HG03565 (cell line): Measurements from ENCODE around the gene F11.
"Not testable (repeated sequence)": the region's sequence is repeated elsewhere in the genome, so short reads cannot be mapped to it uniquely, and the experiment has no call there.

Experiments used
- ATAC-seq: cut with Tn5 transposase; IDR thresholded peaks from one replicate; pipeline ENCODE4 v1.9.1; 2021; ENCODE audit warnings: mild to moderate bottlenecking, moderate library complexity; ENCODE audit not compliant: unreplicated experiment

The F11 gene

DNA sequence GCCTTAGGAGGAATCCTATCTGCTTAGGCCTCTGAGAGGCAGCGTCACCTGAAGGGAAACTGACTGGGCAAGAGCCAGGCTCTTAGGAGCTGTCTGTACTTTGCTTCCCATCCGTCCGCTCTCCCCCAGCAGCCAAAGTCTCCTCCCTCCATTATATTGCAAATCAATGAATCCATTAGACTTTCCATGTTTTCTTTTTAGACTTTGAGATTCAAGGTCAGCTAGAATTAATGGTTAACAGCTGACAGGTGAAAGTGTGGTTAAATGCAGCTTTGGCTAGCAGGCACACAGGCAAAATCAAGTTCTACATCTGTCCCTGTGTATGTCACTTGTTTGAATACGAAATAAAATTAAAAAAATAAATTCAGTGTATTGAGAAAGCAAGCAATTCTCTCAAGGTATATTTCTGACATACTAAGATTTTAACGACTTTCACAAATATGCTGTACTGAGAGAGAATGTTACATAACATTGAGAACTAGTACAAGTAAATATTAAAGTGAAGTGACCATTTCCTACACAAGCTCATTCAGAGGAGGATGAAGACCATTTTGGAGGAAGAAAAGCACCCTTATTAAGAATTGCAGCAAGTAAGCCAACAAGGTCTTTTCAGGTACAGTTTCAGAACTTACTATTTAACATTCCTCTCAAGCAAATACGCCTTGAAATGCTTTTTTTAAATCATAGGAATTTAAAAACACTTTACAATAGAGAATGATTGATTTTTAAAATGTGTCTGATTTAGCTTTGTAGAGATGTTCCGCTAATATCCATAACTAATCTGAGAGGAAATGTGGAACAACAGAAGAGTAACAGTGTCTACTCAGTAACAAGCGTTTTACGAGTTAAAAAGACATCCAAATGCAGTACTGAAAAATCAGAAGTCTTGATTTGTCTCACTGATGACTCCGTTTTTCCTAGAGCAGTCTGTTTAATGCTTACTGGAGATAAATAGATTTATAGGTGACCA lies at the start of gene F11:
Gene F11 (plus strand): TSS at position 507 of the 970 bp plus-strand sequence. CDS start 948 bp downstream, outside the sequence.
- ATAC-seq, result no peak

DNA sequence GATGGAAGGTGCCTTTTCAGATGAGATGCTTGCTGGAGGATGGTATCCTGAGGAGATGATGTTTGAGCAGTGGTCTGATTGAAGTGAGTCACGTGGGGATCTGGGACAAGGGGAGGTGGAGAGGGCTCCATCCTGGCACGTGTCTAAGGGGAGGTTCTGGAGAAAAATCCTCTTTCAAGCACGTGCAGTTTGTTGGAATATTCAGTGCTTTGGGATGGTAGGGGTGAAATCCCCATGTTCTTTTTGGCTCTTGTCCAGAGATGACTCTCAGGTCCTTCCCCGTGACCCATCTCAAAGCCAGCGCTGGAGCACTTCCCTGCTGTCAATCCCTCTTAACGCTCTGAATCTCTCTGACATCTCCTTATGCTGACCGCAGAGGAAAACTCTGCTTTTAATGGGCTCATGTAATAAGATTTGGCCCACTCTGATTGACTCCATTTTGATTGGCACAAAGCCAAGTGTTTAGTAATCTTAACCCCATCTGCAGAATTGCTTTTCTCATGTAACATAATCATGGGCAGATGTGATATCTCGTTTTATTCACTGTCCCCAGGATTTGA lies 49.4 kb upstream of the F11 start:
- no peak for ATAC-seq

DNA sequence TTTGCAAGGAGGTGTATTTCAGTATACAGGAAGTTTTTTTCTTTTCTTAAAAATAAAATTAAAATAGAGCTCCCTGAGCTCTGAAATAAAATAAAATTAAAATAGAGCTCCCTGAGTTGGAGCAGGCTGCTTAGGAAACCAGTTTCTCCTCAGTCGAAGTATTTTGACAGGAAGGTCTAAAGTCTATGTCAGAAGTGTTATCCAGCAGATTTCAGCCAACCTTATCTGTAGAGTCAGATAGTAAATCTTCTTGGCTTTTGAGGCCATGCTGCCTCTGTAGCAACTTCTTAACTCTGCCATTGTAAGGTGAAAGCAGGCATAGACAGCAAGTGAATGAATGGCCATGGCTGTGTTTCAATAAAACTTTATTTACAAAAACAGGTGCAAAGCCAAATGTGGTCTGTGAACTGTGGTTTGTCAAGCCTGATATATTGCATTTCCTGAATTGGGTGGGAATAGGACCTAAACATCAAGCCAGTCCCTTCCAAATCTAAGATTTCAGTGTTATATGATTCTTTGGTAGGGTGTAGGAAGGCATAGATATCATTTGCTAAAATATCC lies 48.2 kb upstream of the F11 start:
- no peak for ATAC-seq

DNA sequence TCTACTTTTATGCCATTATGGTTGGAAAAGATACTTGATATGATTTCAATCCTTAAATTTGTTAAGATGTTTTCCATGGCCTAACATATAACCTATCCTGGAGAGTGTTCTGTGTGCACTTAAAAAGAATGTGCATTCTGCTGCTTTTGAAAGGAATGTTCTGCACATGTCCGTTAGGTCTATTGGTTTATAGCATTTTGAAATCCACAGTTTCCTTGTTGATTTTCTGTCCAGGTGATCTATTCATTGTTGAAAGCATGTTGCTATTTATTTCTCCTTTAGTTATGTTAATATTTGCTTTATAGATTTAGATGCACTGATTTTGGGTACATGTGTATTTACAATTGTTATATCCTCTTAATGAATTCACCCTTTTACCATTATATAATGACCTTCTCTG lies 44.4 kb upstream of the F11 start:
- ATAC-seq, result no peak

DNA sequence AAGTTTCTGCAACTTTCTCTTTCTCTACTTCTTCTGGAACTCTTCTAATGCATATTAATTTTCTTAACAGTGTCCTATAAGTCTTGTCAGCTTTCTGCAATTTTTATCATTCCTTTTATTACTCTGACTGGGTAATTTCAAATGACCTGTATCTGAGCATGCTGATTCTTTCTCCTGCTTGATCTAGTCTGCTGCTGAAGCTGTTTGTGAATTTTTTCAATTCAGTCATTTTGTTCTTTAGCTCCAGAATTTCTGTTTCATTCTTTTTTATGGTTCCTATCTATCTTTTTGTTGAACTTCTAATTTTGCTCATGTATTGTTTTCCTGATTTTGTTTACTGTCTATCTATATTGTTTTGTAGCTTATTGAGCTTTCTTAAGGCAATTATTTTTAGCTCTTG lies 40.1 kb upstream of the F11 start:
- no peak for ATAC-seq

DNA sequence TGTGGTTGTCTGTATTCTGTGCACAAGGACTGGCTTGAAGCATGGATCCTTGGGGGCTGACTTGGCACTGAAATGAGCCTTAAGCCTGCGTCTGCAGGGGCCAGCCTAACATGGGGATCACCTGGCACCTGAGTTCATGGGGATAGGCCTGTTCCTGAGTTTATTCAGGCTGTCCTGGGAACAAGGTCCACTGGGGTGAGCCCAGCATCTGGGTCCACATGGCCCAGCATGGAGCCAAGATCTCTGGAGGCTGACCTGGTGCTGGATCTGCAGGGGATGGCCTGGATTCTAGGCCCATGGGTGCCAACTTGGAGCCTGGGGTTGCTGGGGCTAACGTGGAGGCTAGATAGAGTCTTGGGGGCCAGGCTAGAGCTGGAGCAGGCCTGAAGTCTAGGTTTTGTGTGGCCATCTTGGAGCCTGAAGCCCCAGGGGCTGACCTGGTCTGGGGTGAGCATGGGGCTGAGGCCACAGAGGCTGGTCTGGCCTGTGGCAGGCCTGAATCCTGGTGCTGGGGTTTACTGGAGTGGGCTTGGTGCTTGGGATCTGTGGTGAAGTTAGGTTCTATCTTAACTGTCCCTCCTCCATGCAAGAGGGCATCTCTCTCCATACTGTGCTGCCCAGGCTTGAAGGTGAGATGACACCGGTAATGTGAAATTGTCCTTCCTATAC lies 39.3 kb upstream of the F11 start:
- ATAC-seq, result no peak

DNA sequence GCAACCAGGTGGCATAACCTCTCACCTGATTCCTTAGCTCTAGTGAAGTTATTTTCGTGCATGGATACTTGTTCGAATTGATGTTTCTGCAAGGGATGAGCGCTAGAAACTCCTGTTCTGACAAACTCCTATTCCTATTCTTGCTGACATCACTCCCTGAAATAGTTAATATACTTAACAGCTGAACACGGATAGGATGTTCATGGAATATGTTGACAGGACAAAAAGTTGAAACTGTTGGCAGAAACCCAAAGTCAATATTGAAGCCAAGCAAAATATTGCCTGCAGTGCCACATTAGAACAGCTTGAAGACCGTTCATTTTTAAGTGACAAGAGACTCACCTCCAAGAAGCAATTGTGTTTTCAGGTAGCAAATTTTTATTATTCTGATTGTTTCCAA lies 38.8 kb upstream of the F11 start, which contains the start of gene KLKB1:
Gene KLKB1 (plus strand): TSS at position 287 of the 400 bp plus-strand sequence. CDS start 689 bp downstream, outside the sequence.
- ATAC-seq, result no peak

DNA sequence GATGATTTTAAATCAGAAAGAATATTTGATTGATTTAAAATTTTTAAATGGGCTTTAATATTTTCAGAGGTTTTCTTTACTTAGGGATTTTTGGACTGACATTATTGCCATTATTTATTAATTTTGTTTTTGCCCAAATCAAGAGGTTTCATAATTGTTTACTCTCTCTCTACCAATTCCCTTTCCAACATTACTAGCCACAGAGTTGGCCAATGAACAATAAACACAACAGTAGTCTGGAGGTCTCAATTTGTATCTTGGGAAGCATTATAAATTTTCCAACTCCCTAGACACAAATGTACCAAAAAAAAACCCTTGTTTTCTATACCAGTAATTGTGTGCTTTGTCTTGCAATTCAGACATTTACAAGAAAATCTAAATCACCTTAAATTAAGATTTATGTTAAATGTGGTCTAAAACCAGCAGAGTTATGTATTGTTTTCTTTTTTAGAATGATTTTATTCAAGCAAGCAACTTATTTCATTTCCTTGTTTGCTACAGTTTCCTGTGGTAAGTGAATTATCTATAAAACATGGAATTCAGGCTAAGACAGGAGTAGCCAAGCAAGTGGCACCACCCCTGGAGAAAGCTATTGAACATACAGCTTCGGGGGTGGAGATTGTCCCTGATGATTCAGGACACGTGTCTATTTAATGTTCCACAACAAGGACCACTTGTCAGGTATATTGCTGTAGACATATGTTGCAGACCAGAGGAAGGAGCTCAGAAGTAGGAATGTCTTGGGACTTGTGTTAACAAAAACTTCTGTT lies 38.1 kb upstream of the F11 start:
- ATAC-seq, result no peak

DNA sequence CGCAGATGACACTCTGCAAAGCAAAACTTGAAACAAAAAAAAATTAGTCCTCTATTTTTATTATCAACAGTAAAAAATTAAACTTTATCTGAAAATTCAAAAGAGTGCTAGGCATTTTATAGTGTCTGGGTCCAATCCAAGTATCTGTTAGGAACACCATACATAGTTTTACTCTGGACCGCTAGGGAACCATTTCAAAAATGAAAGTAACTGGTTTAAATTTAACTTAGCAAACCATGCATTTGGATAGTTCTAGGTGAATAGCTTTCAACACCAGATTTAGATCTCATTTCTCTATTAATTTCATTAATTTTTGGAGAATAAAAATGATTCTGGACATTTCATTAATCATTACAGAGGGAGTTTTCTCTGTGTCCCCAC lies 37.5 kb upstream of the F11 start:
- ATAC-seq, result no peak

DNA sequence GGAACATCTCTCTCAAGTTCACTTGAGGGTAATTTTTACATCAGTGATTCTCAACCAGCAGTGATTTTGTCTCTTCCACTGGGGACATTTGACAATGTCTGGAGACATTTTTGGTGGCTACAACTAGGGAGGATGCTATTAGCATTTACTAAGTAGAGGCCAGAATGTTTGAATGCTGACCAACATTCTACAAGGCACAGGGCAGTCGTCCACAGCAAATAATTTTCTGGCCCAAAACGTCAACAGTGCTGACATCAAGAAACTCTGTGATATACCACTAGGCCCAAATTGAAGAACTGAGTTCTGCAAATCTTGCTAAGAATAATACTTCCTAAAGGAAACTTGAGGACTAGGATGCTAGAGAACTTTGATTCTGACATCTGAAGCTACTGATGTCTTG lies 31.6 kb upstream of the F11 start:
- ATAC-seq, result no peak

DNA sequence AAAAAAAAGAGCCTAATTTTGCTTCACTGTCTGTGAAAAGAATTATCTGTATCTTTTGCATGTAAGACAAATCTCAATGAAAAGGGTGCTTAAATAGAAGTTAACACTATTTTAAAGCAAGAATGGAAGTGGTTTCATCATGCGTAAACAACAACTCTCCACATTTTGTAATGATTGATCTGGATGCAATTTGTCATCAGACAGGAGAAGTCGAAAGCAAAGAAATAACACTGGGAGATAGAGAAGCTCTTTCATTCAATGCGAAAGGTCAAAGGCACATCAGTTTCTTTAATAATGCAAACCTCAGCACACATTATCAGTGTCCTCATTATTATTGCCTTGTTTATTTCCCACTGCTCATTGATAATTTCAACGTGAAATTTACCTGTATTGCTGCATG lies 29.9 kb upstream of the F11 start:
- ATAC-seq, result no peak

DNA sequence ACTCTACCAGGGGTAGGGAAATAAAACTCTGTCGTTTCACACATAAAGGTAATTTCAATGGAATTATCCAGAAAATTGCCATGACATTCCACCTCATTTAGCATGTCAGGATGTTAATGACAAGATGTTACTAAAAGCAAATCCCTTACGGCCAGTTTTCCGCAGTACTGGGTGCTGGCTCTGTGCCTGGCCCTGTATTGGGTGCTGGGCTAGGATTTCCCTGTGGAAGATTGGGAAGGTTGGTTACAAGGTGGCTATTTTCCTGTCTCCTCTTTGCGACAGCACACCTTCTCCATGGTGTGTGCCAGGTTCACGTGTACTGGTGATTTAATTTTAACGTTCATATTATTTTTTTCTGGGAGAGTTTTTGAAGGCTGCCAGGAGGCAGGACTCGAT lies 25.5 kb upstream of the F11 start:
- ATAC-seq, result no peak

DNA sequence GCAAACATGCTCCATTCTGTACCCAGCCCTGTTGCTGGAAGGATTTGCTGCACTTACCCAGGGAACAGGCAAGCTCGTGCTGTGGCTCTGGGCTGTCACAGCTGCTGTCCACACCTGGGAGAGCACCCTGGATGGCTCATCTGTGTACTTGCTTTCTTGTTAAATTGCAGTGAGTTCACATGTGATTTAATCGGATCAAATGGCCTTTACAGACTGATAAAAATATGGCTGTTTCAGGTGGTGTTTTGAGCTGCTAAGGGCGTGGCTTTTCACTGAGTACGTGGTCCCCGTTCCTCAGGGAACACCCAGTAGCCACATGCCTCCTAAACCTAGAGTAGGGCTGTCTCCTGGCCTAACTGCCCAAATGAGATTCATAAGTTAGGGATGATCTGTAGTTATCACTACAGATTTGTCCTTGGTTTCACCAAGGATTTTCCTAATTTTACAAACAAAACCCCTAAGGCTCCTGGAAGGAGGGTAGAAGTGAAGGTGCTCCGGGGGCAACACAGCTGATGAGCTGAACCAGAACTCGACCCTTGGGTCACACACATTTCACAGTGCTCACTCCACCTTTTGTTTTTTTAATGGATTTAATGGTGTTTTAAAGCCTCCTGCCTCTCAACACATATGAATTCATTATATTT lies 25.0 kb upstream of the F11 start:
- ATAC-seq, result no peak

DNA sequence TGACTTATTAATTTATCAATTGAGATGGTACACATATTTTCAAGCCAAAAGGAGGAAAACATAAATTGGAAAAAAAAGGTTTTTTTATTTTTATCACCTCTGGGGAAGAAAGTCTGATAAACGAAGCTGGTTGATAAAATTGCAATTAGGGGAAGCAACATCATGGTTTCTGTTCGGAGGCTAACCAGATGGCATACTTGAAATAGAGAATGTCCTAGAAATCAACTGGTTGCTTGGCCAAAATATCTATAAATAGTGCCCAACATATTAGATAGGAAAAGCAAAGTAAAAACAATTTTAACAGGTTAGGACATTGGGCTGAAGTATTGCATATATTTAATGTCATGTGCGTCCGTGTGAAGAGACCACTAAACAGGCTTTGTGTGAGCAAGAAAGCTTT lies 24.4 kb upstream of the F11 start:
- ATAC-seq, result no peak

DNA sequence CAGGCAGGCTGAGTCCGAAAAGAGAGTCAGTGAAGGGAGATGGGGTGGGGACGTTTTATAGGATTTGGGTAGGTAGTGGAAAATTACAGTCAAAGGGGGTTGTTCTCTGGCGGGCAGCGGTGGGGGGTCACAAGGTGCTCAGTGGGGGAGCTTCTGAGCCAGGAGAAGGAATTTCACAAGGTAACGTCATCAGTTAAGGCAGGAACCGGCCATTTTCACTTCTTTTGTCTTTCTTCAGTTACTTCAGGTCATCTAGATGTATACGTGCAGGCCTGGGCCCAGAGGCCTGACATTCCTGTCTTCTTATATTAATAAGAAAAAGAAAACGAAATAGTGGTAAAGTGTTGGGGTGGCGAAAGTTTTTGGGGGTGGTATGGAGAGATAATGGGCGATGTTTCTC lies 24.0 kb upstream of the F11 start:
- ATAC-seq, result not testable (repeated sequence)

DNA sequence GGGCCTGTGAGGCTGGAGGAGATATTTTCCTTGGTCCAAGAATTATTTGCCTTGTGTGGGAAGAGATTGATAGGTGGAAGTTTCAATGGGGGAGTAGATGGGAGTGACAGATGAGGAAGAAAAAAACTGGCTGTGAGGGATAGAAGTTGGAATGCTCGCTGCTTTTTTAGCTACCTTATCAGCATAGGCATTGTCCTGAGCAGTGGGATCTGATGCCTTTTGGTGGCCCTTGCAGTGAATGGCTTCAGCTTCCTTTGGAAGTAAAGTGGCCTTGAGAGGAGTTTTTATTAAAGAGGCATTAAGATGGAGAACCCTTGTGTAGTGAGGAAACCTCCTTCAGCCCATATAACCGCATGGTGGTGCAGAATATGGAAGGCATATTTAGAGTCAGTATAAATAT lies 22.7 kb upstream of the F11 start:
- no peak for ATAC-seq

DNA sequence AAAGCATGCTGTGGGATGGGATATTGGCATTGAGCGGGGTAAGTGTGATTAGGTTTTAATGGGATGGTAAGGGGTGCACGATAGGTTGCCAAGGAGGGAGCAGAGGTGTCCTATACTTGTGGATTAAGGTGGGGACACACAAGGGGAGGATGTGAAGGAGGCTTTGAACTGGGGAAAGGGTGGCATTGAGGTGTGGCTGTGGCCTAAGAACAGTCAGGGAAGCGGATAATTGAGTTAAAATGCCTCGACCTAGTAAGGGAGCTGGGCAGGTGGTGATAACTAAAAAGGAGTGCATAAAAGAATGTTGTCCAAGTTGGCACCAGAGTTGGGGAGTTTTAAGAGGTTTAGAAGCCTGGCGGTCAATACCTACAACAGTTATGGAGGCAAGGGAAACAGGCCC lies 21.2 kb upstream of the F11 start:
- ATAC-seq, result no peak

DNA sequence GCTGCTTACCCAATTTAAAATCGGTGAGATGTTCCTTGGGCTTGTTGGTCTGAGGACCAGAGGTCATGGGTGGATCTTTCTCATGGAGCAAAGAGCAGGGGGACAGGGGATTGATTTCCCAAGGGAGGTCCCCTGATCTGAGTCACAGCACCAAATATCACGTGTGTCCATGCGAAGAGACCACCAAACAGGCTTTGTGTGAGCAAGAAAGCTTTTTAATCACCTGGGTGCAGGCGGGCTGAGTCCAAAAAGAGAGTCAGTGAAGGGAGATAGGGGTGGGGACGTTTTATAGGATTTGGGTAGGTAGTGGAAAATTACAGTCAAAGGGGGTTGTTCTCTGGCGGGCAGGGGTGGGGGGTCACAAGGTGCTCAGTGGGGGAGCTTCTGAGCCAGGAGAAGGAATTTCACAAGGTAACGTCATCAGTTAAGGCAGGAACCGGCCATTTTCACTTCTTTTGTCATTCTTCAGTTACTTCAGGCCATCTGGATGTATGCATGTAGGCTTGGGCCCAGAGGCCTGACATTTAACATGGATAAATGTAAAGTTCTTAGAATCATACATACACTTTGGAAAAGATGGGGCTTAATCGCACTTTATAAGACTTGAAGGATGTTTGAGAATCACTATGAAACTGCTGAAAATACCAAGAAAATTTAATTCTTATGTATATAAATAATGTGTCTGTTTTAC lies 18.8 kb upstream of the F11 start:
- ATAC-seq, result not testable (repeated sequence)

DNA sequence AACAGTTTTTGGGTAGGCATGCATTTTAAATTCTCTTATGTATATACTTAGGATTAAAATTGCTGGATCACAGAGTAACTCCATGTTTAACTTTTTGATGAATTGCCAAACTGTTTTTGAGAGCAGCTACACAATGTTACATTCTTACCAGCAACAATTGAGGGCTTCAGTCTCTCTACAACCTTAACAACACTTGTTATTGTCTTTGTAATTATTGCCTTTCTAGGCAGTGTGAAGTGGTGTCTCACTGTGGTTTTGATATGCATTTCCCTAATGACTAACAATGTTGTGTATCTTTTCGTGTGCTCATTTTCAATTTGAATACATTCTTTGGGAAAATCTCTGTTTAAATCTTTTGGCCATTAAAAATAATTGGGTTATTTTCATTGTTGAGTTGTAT lies 17.3 kb upstream of the F11 start:
- no peak for ATAC-seq
